ENCODE data around the gene PTBP3. TPM values are rescaled to one million over a fixed set of nuclear protein-coding genes. Genes with fewer than 3 reads are reported as not detected.

PTBP3 gene
- polyA plus RNA-seq, 1 donor from 2014 or later = 36.1 TPM

GRCh38 chr9:112348257-112349007 lies 15.0 kb upstream of the PTBP3 start:
- Histone ChIP-seq H3K36me3 (ENCODE audit: insufficient read depth, low read length) (no peaks in the 10 kb centered on the region), H3K4me2 (ENCODE audit: low read length) (no peak overlapping the region), H3K4me3 (ENCODE audit: low read length) (no peak overlapping the region), H3K9me3 (ENCODE audit: low read length) (no peaks in the 10 kb centered on the region), H3F3A (ENCODE audit: insufficient read depth, low read length, poor library complexity, severe bottlenecking) (no peaks in the 10 kb centered on the region), H3K9ac (ENCODE audit: low read length) (no peak overlapping the region), H3K27me3 (ENCODE audit: insufficient read depth, low read depth, low read length) (no peaks in the 10 kb centered on the region), H3K27ac (ENCODE audit: low read length) (no peak overlapping the region), H3K79me2 (replicated peaks; ENCODE audit: insufficient read depth, low read length) (no peaks in the 10 kb centered on the region), H3K9me2 (ENCODE audit: insufficient read depth, low read length) (no peaks in the 10 kb centered on the region), H2AFZ (ENCODE audit: low read depth, low read length) (no peak overlapping the region), H4K20me1 (ENCODE audit: insufficient read depth) (no peaks in the 10 kb centered on the region)
- no peak for TF ChIP-seq POLR2AphosphoS5 (IDR thresholded peaks at IDR 0.05)
- TF ChIP-seq EP300 (conservative IDR thresholded peaks at IDR 0.05; ENCODE audit: poor library complexity, severe bottlenecking) = no peak
- TF ChIP-seq MXI1 (conservative IDR thresholded peaks at IDR 0.05; ENCODE audit: poor library complexity, severe bottlenecking) = no peak
- no peak for TF ChIP-seq RAD21 (conservative IDR thresholded peaks at IDR 0.05)
- TF ChIP-seq EZH2 (IDR thresholded peaks at IDR 0.05; ENCODE audit: borderline replicate concordance, insufficient read depth, low read length, poor library complexity, severe bottlenecking) = no peak
- no peak for TF ChIP-seq TAF1 (IDR thresholded peaks at IDR 0.05; ENCODE audit: low read depth)
- TF ChIP-seq, protein P1, sequence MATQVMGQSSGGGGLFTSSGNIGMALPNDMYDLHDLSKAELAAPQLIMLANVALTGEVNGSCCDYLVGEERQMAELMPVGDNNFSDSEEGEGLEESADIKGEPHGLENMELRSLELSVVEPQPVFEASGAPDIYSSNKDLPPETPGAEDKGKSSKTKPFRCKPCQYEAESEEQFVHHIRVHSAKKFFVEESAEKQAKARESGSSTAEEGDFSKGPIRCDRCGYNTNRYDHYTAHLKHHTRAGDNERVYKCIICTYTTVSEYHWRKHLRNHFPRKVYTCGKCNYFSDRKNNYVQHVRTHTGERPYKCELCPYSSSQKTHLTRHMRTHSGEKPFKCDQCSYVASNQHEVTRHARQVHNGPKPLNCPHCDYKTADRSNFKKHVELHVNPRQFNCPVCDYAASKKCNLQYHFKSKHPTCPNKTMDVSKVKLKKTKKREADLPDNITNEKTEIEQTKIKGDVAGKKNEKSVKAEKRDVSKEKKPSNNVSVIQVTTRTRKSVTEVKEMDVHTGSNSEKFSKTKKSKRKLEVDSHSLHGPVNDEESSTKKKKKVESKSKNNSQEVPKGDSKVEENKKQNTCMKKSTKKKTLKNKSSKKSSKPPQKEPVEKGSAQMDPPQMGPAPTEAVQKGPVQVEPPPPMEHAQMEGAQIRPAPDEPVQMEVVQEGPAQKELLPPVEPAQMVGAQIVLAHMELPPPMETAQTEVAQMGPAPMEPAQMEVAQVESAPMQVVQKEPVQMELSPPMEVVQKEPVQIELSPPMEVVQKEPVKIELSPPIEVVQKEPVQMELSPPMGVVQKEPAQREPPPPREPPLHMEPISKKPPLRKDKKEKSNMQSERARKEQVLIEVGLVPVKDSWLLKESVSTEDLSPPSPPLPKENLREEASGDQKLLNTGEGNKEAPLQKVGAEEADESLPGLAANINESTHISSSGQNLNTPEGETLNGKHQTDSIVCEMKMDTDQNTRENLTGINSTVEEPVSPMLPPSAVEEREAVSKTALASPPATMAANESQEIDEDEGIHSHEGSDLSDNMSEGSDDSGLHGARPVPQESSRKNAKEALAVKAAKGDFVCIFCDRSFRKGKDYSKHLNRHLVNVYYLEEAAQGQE (IDR thresholded peaks at IDR 0.05; ENCODE audit: borderline replicate concordance) = no peak
- no peak for TF ChIP-seq CTCF (IDR thresholded peaks at IDR 0.05; ENCODE audit: poor library complexity, severe bottlenecking)
- TF ChIP-seq SMC3 (conservative IDR thresholded peaks at IDR 0.05; ENCODE audit: poor library complexity) = no peak

GRCh38 chr9:112341730-112342129 lies 8.3 kb upstream of the PTBP3 start:
- no peaks in the 10 kb centered on the region for H3K27me3 ChIP-seq (ENCODE audit: insufficient read depth, low read depth, low read length)
- no peak overlapping the region for H3K27ac ChIP-seq (ENCODE audit: low read length)
- no peaks in the 10 kb centered on the region for H4K20me1 ChIP-seq (ENCODE audit: insufficient read depth)
- no peaks in the 10 kb centered on the region for H3K79me2 ChIP-seq (replicated peaks; ENCODE audit: insufficient read depth, low read length)
- H3K4me3 ChIP-seq (ENCODE audit: low read length) = no peak overlapping the region
- no peaks in the 10 kb centered on the region for H3K36me3 ChIP-seq (ENCODE audit: insufficient read depth, low read length)
- TF ChIP-seq EP300 (conservative IDR thresholded peaks at IDR 0.05; ENCODE audit: poor library complexity, severe bottlenecking) (no peak), POLR2AphosphoS5 (IDR thresholded peaks at IDR 0.05) (no peak), EZH2 (IDR thresholded peaks at IDR 0.05; ENCODE audit: borderline replicate concordance, insufficient read depth, low read length, poor library complexity, severe bottlenecking) (no peak), CTCF (IDR thresholded peaks at IDR 0.05; ENCODE audit: poor library complexity, severe bottlenecking) (no peak), SMC3 (conservative IDR thresholded peaks at IDR 0.05; ENCODE audit: poor library complexity) (no peak)
- TF ChIP-seq, protein P1 (IDR thresholded peaks at IDR 0.05; ENCODE audit: borderline replicate concordance) = no peak
- H2AFZ ChIP-seq (ENCODE audit: low read depth, low read length) = no peak overlapping the region
- H3K9me3 ChIP-seq (ENCODE audit: low read length) = no peaks in the 10 kb centered on the region
- no peak overlapping the region for H3K4me2 ChIP-seq (ENCODE audit: low read length)
- H3K9ac ChIP-seq (ENCODE audit: low read length) = no peak overlapping the region
- no peaks in the 10 kb centered on the region for H3K9me2 ChIP-seq (ENCODE audit: insufficient read depth, low read length)
- H3F3A ChIP-seq (ENCODE audit: insufficient read depth, low read length, poor library complexity, severe bottlenecking) = no peaks in the 10 kb centered on the region

All from neural cell (in vitro differentiated cells).